Transverse colon (tissue), 4 donors: ENCODE results near the gene AMOTL2. TPM values are rescaled to one million over a fixed set of nuclear protein-coding genes. Genes with fewer than 3 reads are reported as not detected.

ENCODE experiments used
- DNase-seq: peaks from one replicate; pipeline ENCODE4 v3.0.0-alpha.2; 2019
- H3K27ac ChIP-seq, 4 donors: fragments of 200-600 bp; sonication (generic); 2 replicates each; pipeline ENCODE4 v1.5.1; 2016 to 2018; ENCODE audit warnings: inconsistent platforms in 4 of 4
- H3K27me3 ChIP-seq: fragments of 200-600 bp; sonication (generic); 2 replicates; pipeline ENCODE4 v1.5.1; 2017; ENCODE audit warnings: inconsistent platforms
- H3K36me3 ChIP-seq, 4 donors: fragments of 200-600 bp; sonication (generic); 2 replicates each; pipeline ENCODE4 v1.5.1; 2017 to 2019; ENCODE audit warnings: inconsistent platforms in 4 of 4
- H3K4me1 ChIP-seq, 4 donors: fragments of 200-600 bp; sonication (generic); 2 replicates each; pipeline ENCODE4 v1.5.1; 2017 to 2020; ENCODE audit warnings: inconsistent platforms in 4 of 4
- H3K4me3 ChIP-seq, 4 donors: fragments of 200-600 bp; sonication (generic); 1 replicate in 1 of 4; 2 replicates in 3 of 4; pipeline versions ENCODE4 v1.5.1 to v1.6.1; 2017 to 2019; ENCODE audit warnings: inconsistent platforms in 4 of 4
- H3K9me3 ChIP-seq, 2 donors: fragments of 200-600 bp; sonication (generic); 2 replicates each; pipeline ENCODE4 v1.5.1; 2017 to 2019; ENCODE audit warnings: inconsistent platforms in 2 of 2
- CTCF ChIP-seq, 5 experiments: fragments of 200-600 bp in 3 of 5; fragments of 450-650 bp in 2 of 5; sonication (generic) in 3 of 5; IDR thresholded peaks; 1 replicate in 2 of 5; 2 replicates in 3 of 5; pipeline ENCODE4 v1.5.1; 2016 to 2017; ENCODE audit warnings: antibody characterized with exemption in 5 of 5, inconsistent platforms in 3 of 5, mild to moderate bottlenecking in 2 of 5, moderate library complexity in 1 of 5
- EP300 ChIP-seq: sonication (generic); formaldehyde crosslinking; IDR thresholded peaks from one replicate; pipeline ENCODE4 v1.6.1; 2017; ENCODE audit warnings: antibody characterized with exemption, low read depth
- POLR2A ChIP-seq: fragments of 450-650 bp; IDR thresholded peaks from one replicate; pipeline ENCODE4 v1.6.1; 2016; ENCODE audit warnings: antibody characterized with exemption, mild to moderate bottlenecking, moderate library complexity
- POLR2AphosphoS5 ChIP-seq, 3 donors: sonication (generic); formaldehyde crosslinking; IDR thresholded peaks; one replicate each; pipeline ENCODE4 v1.6.1; 2016; ENCODE audit warnings: antibody characterized with exemption in 3 of 3
- WGBS, 2 donors: methylation state at CpG; one replicate each; pipeline ENCODE4 v1.1.5; 2018; ENCODE audit warnings: low coverage in 1 of 2; 5-methylcytosine and 5-hydroxymethylcytosine counted together
- in situ Hi-C, 4 donors: fragments of 200-750 bp; cut with MboI; loops; one replicate each; pipeline versions ENCODE4 v1.15.0 to v1.15.1; 2017; ENCODE audit warnings: low sequenced_read_pairs in 3 of 4, low pct_ligation_motif_present in 1 of 4, low pct_unique_long_range_greater_than_20kb in 1 of 4
- intact Hi-C: fragments of 100-400 bp; cut with DNase I; formaldehyde crosslinking; loops from one replicate; pipeline ENCODE4 v1.15.1; 2023; ENCODE audit warnings: low total_unique reads
- total RNA-seq, 4 donors: library from RNA; depleted of rRNA; stranded (reverse); fragments of >200 nt; gene quantifications; one replicate each; pipeline ENCODE4 v1.1.0, GENCODE V29; 2016

AMOTL2 gene
- total RNA-seq, 4 donors from 2014 or later: 14.5 to 50.9 (median 23.8) TPM

GRCh38 chr3:134314588-134315285 lies 59.5 kb downstream of the AMOTL2 start:
- Histone ChIP-seq H3K27ac (peak overlapping the region; percentile 77 to 87 (median 82)), H3K36me3 (no peaks in the 10 kb centered on the region), H3K4me1 (peaks cover 11 to 45% (median 27%) of the 10 kb centered on the region in 4 donors), H3K9me3 (no peaks in the 10 kb centered on the region), H3K4me3 (no peak overlapping the region), H3K27me3 (no peaks in the 10 kb centered on the region)
- no peak for TF ChIP-seq POLR2AphosphoS5 (IDR thresholded peaks at IDR 0.05)
- TF ChIP-seq EP300: no peak
- no peak for TF ChIP-seq POLR2A
- TF ChIP-seq CTCF (IDR thresholded peaks at IDR 0.05): no peak
- DNase-seq: no peak
- WGBS, 2 donors: 80 to 82% methylated on average over 2 to 6 of the region's 6 CpGs
- intact Hi-C loops: loop anchor here (5.0 kb wide), 1 partner anchor 58 kb away; the partner anchor contains the start of gene AMOTL2
- in situ Hi-C loops: loop anchor here in 2 of 4 donors (5.0 to 10.0 kb wide), 2 partner anchors 50 to 63 kb away; no protein-coding TSS in a partner anchor

GRCh38 chr3:134313847-134314587 lies 60.2 kb downstream of the AMOTL2 start:
- 74 to 91% methylated on average over 4 to 11 of the region's 11 CpGs for WGBS, 2 donors
- no peak for DNase-seq
- intact Hi-C loops (loop anchor here (5.0 kb wide), 1 partner anchor 58 kb away; the partner anchor contains the start of gene AMOTL2), in situ Hi-C loops (loop anchor here in 2 of 4 donors (5.0 to 10.0 kb wide), 2 partner anchors 51 to 63 kb away; no protein-coding TSS in a partner anchor)
- no peak for TF ChIP-seq CTCF (IDR thresholded peaks at IDR 0.05)
- Histone ChIP-seq H3K27me3 (no peaks in the 10 kb centered on the region), H3K4me1 (peaks cover 11 to 52% (median 34%) of the 10 kb centered on the region in 4 donors), H3K9me3 (no peaks in the 10 kb centered on the region), H3K4me3 (peak overlapping the region; percentile 8 to 52 (median 28)), H3K27ac (peak overlapping the region; percentile 77 to 87 (median 82)), H3K36me3 (no peaks in the 10 kb centered on the region)

GRCh38 chr3:134312873-134313846 lies 61.1 kb downstream of the AMOTL2 start:
- Histone ChIP-seq H3K27me3 (no peaks in the 10 kb centered on the region), H3K36me3 (no peaks in the 10 kb centered on the region), H3K9me3 (no peaks in the 10 kb centered on the region), H3K4me3 (peak overlapping the region; percentile 8 to 52 (median 28)), H3K4me1 (peaks cover 16 to 60% (median 40%) of the 10 kb centered on the region in 4 donors), H3K27ac (peak overlapping the region; percentile 77 to 87 (median 82))
- DNase-seq: peak; percentile 63
- intact Hi-C loops (loop anchor here (5.0 kb wide), 1 partner anchor 59 kb away; the partner anchor contains the start of gene AMOTL2), in situ Hi-C loops (loop anchor here in 2 of 4 donors (5.0 to 10.0 kb wide), 2 partner anchors 52 to 64 kb away; no protein-coding TSS in a partner anchor)
- TF ChIP-seq EP300: no peak
- peak in 3 of 5 experiments; percentile 11 to 33 (median 31) for TF ChIP-seq CTCF (IDR thresholded peaks at IDR 0.05)
- TF ChIP-seq POLR2A: peak; percentile 65
- TF ChIP-seq POLR2AphosphoS5 (IDR thresholded peaks at IDR 0.05): peak in 2 of 3 donors; percentile 78 to 84
- WGBS, 2 donors: 13 to 23% methylated on average over 3 to 70 of the region's 74 CpGs
